Calu3 (cell line): ENCODE results near the gene ZNF615. TPM values are rescaled to one million over a fixed set of nuclear protein-coding genes. Genes with fewer than 3 reads are reported as not detected.
"Not testable (repeated sequence)": the region's sequence is repeated elsewhere in the genome, so short reads cannot be mapped to it uniquely, and the experiment has no call there.

Experiments used
- BruUV-seq: library from RNA; stranded (reverse); fragments of 400-500 nt; replicated peaks from 2 replicates; lab custom pipeline; 2021; lab: Mats Ljungman, UMichigan
- CTCF ChIA-PET: fragments of 300-600 bp; sonication (Branson Sonifier 250); formaldehyde crosslinking; loops from one replicate; lab custom pipeline; 2022; ENCODE audit warnings: antibody characterized with exemption; lab: Charles Lee
- DNase-seq: peaks from one replicate; pipeline ENCODE4 v3.0.0; 2022
- H3K27ac Mint-ChIP-seq: one replicate; pipeline ENCODE4 v1.8.0; 2022; ENCODE audit warnings: mixed read lengths; ENCODE audit not compliant: unreplicated experiment
- H3K27me3 Mint-ChIP-seq: one replicate; pipeline ENCODE4 v1.8.0; 2022; ENCODE audit warnings: mixed read lengths; ENCODE audit not compliant: unreplicated experiment
- H3K36me3 Mint-ChIP-seq: one replicate; pipeline ENCODE4 v1.8.0; 2022; ENCODE audit warnings: mild to moderate bottlenecking, moderate library complexity, mixed read lengths; ENCODE audit not compliant: insufficient read depth, unreplicated experiment
- H3K4me1 Mint-ChIP-seq: one replicate; pipeline ENCODE4 v1.8.0; 2022; ENCODE audit warnings: mild to moderate bottlenecking, low read depth, mixed read lengths; ENCODE audit not compliant: unreplicated experiment
- H3K4me3 Mint-ChIP-seq: one replicate; pipeline ENCODE4 v1.8.0; 2022; ENCODE audit warnings: mild to moderate bottlenecking, low read depth, moderate library complexity, mixed read lengths; ENCODE audit not compliant: unreplicated experiment
- H3K9me3 Mint-ChIP-seq: one replicate; pipeline ENCODE4 v1.8.0; 2022; ENCODE audit warnings: low read depth, mixed read lengths; ENCODE audit not compliant: unreplicated experiment
- intact Hi-C: fragments of 100-400 bp; cut with micrococcal nuclease; formaldehyde crosslinking; loops from one replicate; pipeline ENCODE4 v1.10.0; 2022; ENCODE audit not compliant: unreplicated experiment
- total RNA-seq: library from RNA; stranded (reverse); gene quantifications from 2 replicates; pipeline ENCODE4 v1.2.3, GENCODE V29; 2022
- TF ChIP-seq, protein P1 (sequence below): fragments of 200-600 bp; IDR thresholded peaks from one replicate; pipeline ENCODE4 v1.8.0; 2022; ENCODE audit warnings: antibody characterized with exemption; ENCODE audit not compliant: unreplicated experiment

ZNF615 gene
- total RNA-seq, 1 experiment from 2014 or later: 7.3 TPM

DNA sequence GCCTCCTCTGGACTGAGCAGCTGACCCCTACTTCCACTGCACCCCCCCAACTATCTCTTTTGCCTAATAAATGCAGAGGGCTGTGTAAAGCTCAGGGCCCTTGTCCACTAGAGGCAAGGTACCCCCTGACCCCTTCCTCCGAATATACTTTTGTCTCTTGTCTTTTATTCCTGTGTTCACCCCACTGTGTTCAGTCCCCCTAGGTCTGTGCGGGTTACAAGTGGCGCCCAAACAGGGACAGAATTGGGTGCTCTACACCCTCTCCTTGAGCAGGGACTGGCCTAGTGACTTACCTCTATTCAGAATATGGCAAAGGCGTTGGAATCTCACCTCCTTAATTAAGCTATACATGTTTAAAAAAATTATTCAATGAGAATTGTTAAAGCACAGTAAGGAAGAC is 36.4 kb downstream of the ZNF615 start:
- peak; percentile 5 for DNase-seq
- Mint-ChIP-seq H3K9me3 (peaks cover 33% of the 10 kb centered on the region), H3K27me3 (no peaks in the 10 kb centered on the region), H3K36me3 (peaks cover 30% of the 10 kb centered on the region), H3K4me3 (no peak overlapping the region), H3K4me1 (no peaks in the 10 kb centered on the region), H3K27ac (no peak overlapping the region)
- intact Hi-C loops: no loop called here
- no TSS peak for BruUV-seq
- TF ChIP-seq, protein P1, sequence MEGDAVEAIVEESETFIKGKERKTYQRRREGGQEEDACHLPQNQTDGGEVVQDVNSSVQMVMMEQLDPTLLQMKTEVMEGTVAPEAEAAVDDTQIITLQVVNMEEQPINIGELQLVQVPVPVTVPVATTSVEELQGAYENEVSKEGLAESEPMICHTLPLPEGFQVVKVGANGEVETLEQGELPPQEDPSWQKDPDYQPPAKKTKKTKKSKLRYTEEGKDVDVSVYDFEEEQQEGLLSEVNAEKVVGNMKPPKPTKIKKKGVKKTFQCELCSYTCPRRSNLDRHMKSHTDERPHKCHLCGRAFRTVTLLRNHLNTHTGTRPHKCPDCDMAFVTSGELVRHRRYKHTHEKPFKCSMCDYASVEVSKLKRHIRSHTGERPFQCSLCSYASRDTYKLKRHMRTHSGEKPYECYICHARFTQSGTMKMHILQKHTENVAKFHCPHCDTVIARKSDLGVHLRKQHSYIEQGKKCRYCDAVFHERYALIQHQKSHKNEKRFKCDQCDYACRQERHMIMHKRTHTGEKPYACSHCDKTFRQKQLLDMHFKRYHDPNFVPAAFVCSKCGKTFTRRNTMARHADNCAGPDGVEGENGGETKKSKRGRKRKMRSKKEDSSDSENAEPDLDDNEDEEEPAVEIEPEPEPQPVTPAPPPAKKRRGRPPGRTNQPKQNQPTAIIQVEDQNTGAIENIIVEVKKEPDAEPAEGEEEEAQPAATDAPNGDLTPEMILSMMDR: no peak
- CTCF ChIA-PET: no interaction called here

DNA sequence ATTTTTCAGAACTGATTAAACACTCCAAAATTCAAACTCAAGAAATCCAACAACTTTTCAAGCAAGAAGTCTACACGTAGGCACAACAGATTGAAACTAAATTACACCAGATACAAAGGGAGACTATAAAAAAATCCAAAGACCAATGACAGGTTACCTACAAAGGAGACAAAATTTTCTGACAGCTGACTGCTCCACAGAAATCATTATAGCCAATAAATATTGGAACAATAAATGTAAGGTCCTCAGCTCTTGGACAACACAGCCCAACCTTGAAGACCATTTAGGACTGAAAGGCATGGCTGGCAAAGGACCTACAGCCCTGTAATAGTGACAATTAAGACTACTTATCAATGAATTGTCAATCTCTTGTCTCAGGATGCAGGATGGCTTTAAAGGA is 37.3 kb downstream of the ZNF615 start:
- CTCF ChIA-PET: no interaction called here
- Mint-ChIP-seq H3K4me1 (no peaks in the 10 kb centered on the region), H3K9me3 (peaks cover 30% of the 10 kb centered on the region), H3K36me3 (peaks cover 34% of the 10 kb centered on the region), H3K27ac (no peak overlapping the region), H3K4me3 (no peak overlapping the region), H3K27me3 (no peaks in the 10 kb centered on the region)
- BruUV-seq: no TSS peak
- DNase-seq: no peak
- TF ChIP-seq, protein P1: no peak
- intact Hi-C loops: no loop called here

DNA sequence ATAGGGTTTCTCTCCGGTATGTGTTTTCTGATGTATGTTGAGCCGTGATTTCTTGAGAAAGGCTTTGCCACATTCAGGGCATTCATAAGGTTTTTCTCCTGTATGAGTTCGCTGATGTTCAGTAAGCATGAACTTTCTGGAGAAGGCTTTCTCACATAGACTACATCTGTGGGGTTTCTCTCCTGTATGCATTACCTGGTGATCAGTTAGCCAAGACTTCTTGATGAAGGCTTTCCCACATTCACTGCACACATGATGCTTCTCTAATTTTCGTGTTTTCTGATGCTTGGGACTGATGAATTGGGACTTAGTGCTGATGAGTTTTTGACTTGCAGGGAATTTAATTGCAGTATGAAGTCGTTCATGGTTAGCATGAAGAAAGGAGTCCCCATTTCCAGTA is 42.4 kb downstream of the ZNF615 start:
- H3K27ac Mint-ChIP-seq: no peak overlapping the region
- H3K9me3 Mint-ChIP-seq: peaks cover 33% of the 10 kb centered on the region
- DNase-seq: no peak
- CTCF ChIA-PET: no interaction called here
- H3K27me3 Mint-ChIP-seq: no peaks in the 10 kb centered on the region
- peaks cover 20% of the 10 kb centered on the region for H3K36me3 Mint-ChIP-seq
- no peak overlapping the region for H3K4me3 Mint-ChIP-seq
- TF ChIP-seq, protein P1: no peak
- H3K4me1 Mint-ChIP-seq: no peaks in the 10 kb centered on the region
- intact Hi-C loops: no loop called here
- no TSS peak for BruUV-seq

DNA sequence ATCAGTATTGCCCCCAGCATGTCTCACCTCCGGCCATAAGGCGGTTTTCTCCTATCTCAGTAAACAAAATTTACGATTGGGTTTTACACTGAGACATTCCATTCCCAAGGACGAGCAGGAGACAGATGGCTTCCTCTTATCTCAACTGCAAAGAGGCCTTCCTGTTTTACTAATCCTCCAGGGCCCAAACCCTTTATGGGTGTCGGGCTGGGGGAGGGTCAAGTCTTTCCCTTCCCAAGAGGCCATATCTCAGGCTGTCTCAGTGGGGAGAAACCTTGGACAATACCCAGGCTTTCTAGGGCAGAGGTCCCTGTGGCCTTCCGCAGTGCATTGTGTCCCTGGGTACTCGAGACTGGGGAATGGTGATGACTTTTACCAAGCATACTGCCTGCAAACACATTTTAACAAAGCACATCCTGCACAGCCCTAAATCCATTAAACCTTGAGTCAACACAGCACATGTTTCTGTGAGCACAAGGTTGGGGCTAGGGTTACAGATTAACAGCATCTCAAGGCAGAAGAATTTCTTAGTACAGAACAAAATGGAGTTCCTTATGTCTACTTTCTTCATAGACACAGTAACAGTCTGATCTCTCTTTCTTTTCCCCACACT is 47.3 kb downstream of the ZNF615 start:
- BruUV-seq, H3K27ac Mint-ChIP-seq, DNase-seq, H3K27me3 Mint-ChIP-seq, intact Hi-C loops, H3K4me1 Mint-ChIP-seq, CTCF ChIA-PET, H3K36me3 Mint-ChIP-seq, H3K4me3 Mint-ChIP-seq: not testable (repeated sequence)
- H3K9me3 Mint-ChIP-seq: peaks cover 32% of the 10 kb centered on the region

DNA sequence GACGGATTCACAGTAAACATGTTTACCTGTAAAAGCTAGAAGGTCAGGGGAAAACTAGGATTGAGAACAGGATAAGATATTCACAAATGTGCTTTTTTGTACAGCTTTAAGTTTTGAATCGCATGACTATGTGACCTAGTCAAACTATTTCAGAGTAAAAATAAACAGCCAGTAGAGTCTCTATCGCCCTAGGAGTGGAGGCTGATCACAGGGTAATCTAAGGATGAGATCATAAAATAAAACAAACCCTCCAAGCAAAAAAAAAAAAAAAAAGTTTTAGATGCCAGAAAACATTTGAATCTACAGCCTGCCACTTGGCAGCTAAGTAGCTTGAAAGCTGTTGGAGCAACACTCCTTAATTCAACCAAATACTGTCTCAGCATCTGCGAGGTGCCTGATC is 48.2 kb downstream of the ZNF615 start:
- BruUV-seq: no TSS peak
- Mint-ChIP-seq H3K36me3 (peaks cover 5% of the 10 kb centered on the region), H3K27me3 (no peaks in the 10 kb centered on the region), H3K4me1 (no peaks in the 10 kb centered on the region), H3K4me3 (no peak overlapping the region), H3K9me3 (peaks cover 24% of the 10 kb centered on the region), H3K27ac (no peak overlapping the region)
- no peak for DNase-seq
- TF ChIP-seq, protein P1: no peak
- CTCF ChIA-PET: no interaction called here
- intact Hi-C loops: no loop called here

DNA sequence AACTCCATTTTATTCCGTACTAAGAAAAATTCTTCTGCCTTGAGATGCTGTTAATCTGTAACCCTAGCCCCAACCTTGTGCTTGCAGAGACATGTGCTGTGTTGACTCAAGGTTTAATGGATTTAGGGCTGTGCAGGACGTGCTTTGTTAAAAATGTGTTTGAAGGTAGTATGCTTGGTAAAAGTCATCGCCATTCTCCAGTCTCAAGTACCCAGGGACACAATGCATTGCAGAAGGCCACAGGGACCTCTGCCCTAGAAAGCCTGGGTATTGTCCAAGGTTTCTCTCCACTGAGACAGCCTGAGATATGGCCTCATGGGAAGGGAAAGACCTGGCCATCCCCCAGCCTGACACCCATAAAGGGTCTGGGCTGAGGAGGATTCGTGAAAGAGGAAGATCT is 50.2 kb downstream of the ZNF615 start:
- intact Hi-C loops: not testable (repeated sequence)

More for the DNA sequence above, 50.2 kb downstream of the ZNF615 start:
- BruUV-seq, DNase-seq, CTCF ChIA-PET, H3K4me3 Mint-ChIP-seq, H3K4me1 Mint-ChIP-seq, H3K27ac Mint-ChIP-seq, H3K36me3 Mint-ChIP-seq, H3K27me3 Mint-ChIP-seq: not testable (repeated sequence)
- H3K9me3 Mint-ChIP-seq: peaks cover 14% of the 10 kb centered on the region
